ENCODE results near the gene S100A5.

Gene S100A5

GRCh38 chr1:153548722-153549688, 8.3 kb upstream of the S100A5 start, which contains the start of gene S100A3:
Gene S100A3 (minus strand): TSS chr1:153549258. CDS start chr1:153548485, 773 bp downstream.
- ATAC-seq (ENCODE audit: insufficient read depth, low read depth) (no peak), DNase-seq (no peak)
- Histone ChIP-seq H4K20me1 (ENCODE audit: insufficient read depth, low read length) (no peaks in the 10 kb centered on the region), H3K9me3 (ENCODE audit: insufficient read depth, low read length, severe bottlenecking) (no peaks in the 10 kb centered on the region), H3K4me3 (ENCODE audit: low read depth in 1 of 2, low read length in 2 of 2) (no peak within 1 kb of the TSS), H3K9ac (ENCODE audit: low read depth, low read length) (no peak within 1 kb of the TSS), H3K4me2 (ENCODE audit: insufficient read depth, low read length) (no peak within 1 kb of the TSS), H3K27me3 (ENCODE audit: insufficient read depth, low read length, poor library complexity) (no peaks in the 10 kb centered on the region), H3K4me1 (ENCODE audit: insufficient read depth, low read length) (peaks cover 26% of the 10 kb centered on the region), H3K79me2 (ENCODE audit: insufficient read depth, low read length) (no peaks in the 10 kb centered on the region), H3K36me3 (ENCODE audit: insufficient read depth, low read length) (no peaks in the 10 kb centered on the region), H3K27ac (ENCODE audit: low read length) (no peak within 1 kb of the TSS), H2AFZ (ENCODE audit: low read depth, low read length) (no peak within 1 kb of the TSS)
- TF ChIP-seq EZH2 (IDR thresholded peaks at IDR 0.05; ENCODE audit: borderline replicate concordance, low read depth, low read length, severe bottlenecking) (no peak), CTCF (IDR thresholded peaks at IDR 0.05; ENCODE audit: borderline replicate concordance, extremely low read depth, low read length, poor library complexity, severe bottlenecking) (no peak)

GRCh38 chr1:153547560-153548551, 7.1 kb upstream of the S100A5 start:
- Histone ChIP-seq H3K36me3 (ENCODE audit: insufficient read depth, low read length) (no peaks in the 10 kb centered on the region), H3K27ac (ENCODE audit: low read length) (no peak overlapping the region), H4K20me1 (ENCODE audit: insufficient read depth, low read length) (no peaks in the 10 kb centered on the region), H3K9ac (ENCODE audit: low read depth, low read length) (no peak overlapping the region), H3K4me3 (ENCODE audit: low read depth in 1 of 2, low read length in 2 of 2) (no peak overlapping the region), H2AFZ (ENCODE audit: low read depth, low read length) (no peak overlapping the region), H3K9me3 (ENCODE audit: insufficient read depth, low read length, severe bottlenecking) (no peaks in the 10 kb centered on the region), H3K4me2 (ENCODE audit: insufficient read depth, low read length) (no peak overlapping the region), H3K27me3 (ENCODE audit: insufficient read depth, low read length, poor library complexity) (no peaks in the 10 kb centered on the region), H3K4me1 (ENCODE audit: insufficient read depth, low read length) (peaks cover 38% of the 10 kb centered on the region), H3K79me2 (ENCODE audit: insufficient read depth, low read length) (no peaks in the 10 kb centered on the region)
- ATAC-seq (ENCODE audit: insufficient read depth, low read depth) (no peak), DNase-seq (no peak)
- TF ChIP-seq EZH2 (IDR thresholded peaks at IDR 0.05; ENCODE audit: borderline replicate concordance, low read depth, low read length, severe bottlenecking) (no peak), CTCF (IDR thresholded peaks at IDR 0.05; ENCODE audit: borderline replicate concordance, extremely low read depth, low read length, poor library complexity, severe bottlenecking) (no peak)

- peaks cover 47% of the 10 kb centered on the region for H3K4me1 ChIP-seq (ENCODE audit: insufficient read depth, low read length)
- H3K79me2 ChIP-seq (ENCODE audit: insufficient read depth, low read length), result no peaks in the 10 kb centered on the region
- no peaks in the 10 kb centered on the region for H3K36me3 ChIP-seq (ENCODE audit: insufficient read depth, low read length)
- no peaks in the 10 kb centered on the region for H4K20me1 ChIP-seq (ENCODE audit: insufficient read depth, low read length)
- no peak overlapping the region for H3K4me3 ChIP-seq (ENCODE audit: low read depth in 1 of 2, low read length in 2 of 2)
- H3K4me2 ChIP-seq (ENCODE audit: insufficient read depth, low read length), result no peak overlapping the region
- no peak overlapping the region for H2AFZ ChIP-seq (ENCODE audit: low read depth, low read length)
- H3K9ac ChIP-seq (ENCODE audit: low read depth, low read length), result no peak overlapping the region
- no peaks in the 10 kb centered on the region for H3K9me3 ChIP-seq (ENCODE audit: insufficient read depth, low read length, severe bottlenecking)
- H3K27ac ChIP-seq (ENCODE audit: low read length), result no peak overlapping the region
- no peaks in the 10 kb centered on the region for H3K27me3 ChIP-seq (ENCODE audit: insufficient read depth, low read length, poor library complexity)
- ATAC-seq (ENCODE audit: insufficient read depth, low read depth) (no peak), DNase-seq (no peak)
- TF ChIP-seq CTCF (IDR thresholded peaks at IDR 0.05; ENCODE audit: borderline replicate concordance, extremely low read depth, low read length, poor library complexity, severe bottlenecking), result no peak
- no peak for TF ChIP-seq EZH2 (IDR thresholded peaks at IDR 0.05; ENCODE audit: borderline replicate concordance, low read depth, low read length, severe bottlenecking)
These were observed 6.2 kb upstream of the S100A5 start for GRCh38 chr1:153546796-153547559.
